ENCODE data around the gene PRSS53. TPM values are rescaled to one million over a fixed set of nuclear protein-coding genes. Genes with fewer than 3 reads are reported as not detected.
A peak's percentile ranks its signal among the peaks of the same experiment; 100 is the strongest.

The PRSS53 gene
- total RNA-seq, 6 donors from 2014 or later = 0.91 to 8.4 (median 3.0) TPM

GRCh38 chr16:31061126-31061812, 27.5 kb downstream of the PRSS53 start:
- no peaks in the 10 kb centered on the region for H3K27me3 ChIP-seq
- H3K4me3 ChIP-seq = no peak overlapping the region
- ATAC-seq (ENCODE audit: low FRiP score in 2 of 2) = peak in 1 of 2 donors; percentile 12
- WGBS, 2 donors = 93 to 97% methylated on average over 6 to 36 of the region's 42 CpGs
- no peaks in the 10 kb centered on the region for H3K9me3 ChIP-seq
- H3K36me3 ChIP-seq = peaks cover 8 to 45% (median 28%) of the 10 kb centered on the region in 4 donors
- peaks cover 9 to 20% (median 14%) of the 10 kb centered on the region in 4 donors for H3K4me1 ChIP-seq
- no peak overlapping the region for H3K27ac ChIP-seq
- TF ChIP-seq POLR2A (IDR thresholded peaks at IDR 0.05) = no peak
- TF ChIP-seq CTCF (IDR thresholded peaks at IDR 0.05) = no peak
- TF ChIP-seq EP300 (IDR thresholded peaks at IDR 0.05) = no peak
- no peak for TF ChIP-seq POLR2AphosphoS5 (IDR thresholded peaks at IDR 0.05)
- DNase-seq = no peak

- H3K4me3 ChIP-seq = no peak overlapping the region
- no peak for TF ChIP-seq POLR2A (IDR thresholded peaks at IDR 0.05)
- H3K4me1 ChIP-seq = no peaks in the 10 kb centered on the region
- no peaks in the 10 kb centered on the region for H3K27me3 ChIP-seq
- ATAC-seq (ENCODE audit: low FRiP score in 2 of 2) (no peak), DNase-seq (no peak)
- H3K36me3 ChIP-seq = peaks cover 0 to 13% (median under 1%) of the 10 kb centered on the region in 4 donors
- H3K27ac ChIP-seq = no peak overlapping the region
- 88 to 98% methylated on average over 4 of the region's 4 CpGs for WGBS, 2 donors
- H3K9me3 ChIP-seq = no peaks in the 10 kb centered on the region
Observed at GRCh38 chr16:31055613-31056012, 33.1 kb downstream of the PRSS53 start.

GRCh38 chr16:31052114-31052513, 36.6 kb downstream of the PRSS53 start:
- H3K27ac ChIP-seq = peak overlapping the region in 1 of 4 donors; percentile 31
- H3K4me3 ChIP-seq = no peak overlapping the region
- H3K9me3 ChIP-seq = no peaks in the 10 kb centered on the region
- DNase-seq (peak in 1 of 2 donors; percentile 57), ATAC-seq (ENCODE audit: low FRiP score in 2 of 2) (peak; percentile 62 to 95)
- WGBS, 2 donors = 60% methylated on average over 2 of the region's 2 CpGs
- no peaks in the 10 kb centered on the region for H3K27me3 ChIP-seq
- no peaks in the 10 kb centered on the region for H3K36me3 ChIP-seq
- no peaks in the 10 kb centered on the region for H3K4me1 ChIP-seq
- TF ChIP-seq EP300 (IDR thresholded peaks at IDR 0.05) = peak in 1 of 4 donors; percentile 15
- TF ChIP-seq POLR2A (IDR thresholded peaks at IDR 0.05) = no peak
- peak in 1 of 2 donors; percentile 27 for TF ChIP-seq POLR2AphosphoS5 (IDR thresholded peaks at IDR 0.05)

GRCh38 chr16:31050280-31051030, 38.3 kb downstream of the PRSS53 start:
- Histone ChIP-seq H3K4me1 (no peaks in the 10 kb centered on the region), H3K36me3 (no peaks in the 10 kb centered on the region), H3K9me3 (no peaks in the 10 kb centered on the region), H3K27me3 (no peaks in the 10 kb centered on the region), H3K4me3 (no peak overlapping the region), H3K27ac (no peak overlapping the region)
- no peak for TF ChIP-seq CTCF (IDR thresholded peaks at IDR 0.05)
- no peak for TF ChIP-seq EP300 (IDR thresholded peaks at IDR 0.05)
- TF ChIP-seq POLR2A (IDR thresholded peaks at IDR 0.05) = no peak
- no peak for TF ChIP-seq POLR2AphosphoS5 (IDR thresholded peaks at IDR 0.05)
- 76 to 85% methylated on average over 10 of the region's 10 CpGs for WGBS, 2 donors
- DNase-seq (no peak), ATAC-seq (ENCODE audit: low FRiP score in 2 of 2) (no peak)

- H3K4me1 ChIP-seq = no peaks in the 10 kb centered on the region
- H3K27ac ChIP-seq = no peak overlapping the region
- H3K36me3 ChIP-seq = peaks cover 9 to 42% (median 32%) of the 10 kb centered on the region in 4 donors
- WGBS, 2 donors = 92 to 95% methylated on average over 4 of the region's 4 CpGs
- DNase-seq (no peak), ATAC-seq (ENCODE audit: low FRiP score in 2 of 2) (no peak)
- TF ChIP-seq POLR2AphosphoS5 (IDR thresholded peaks at IDR 0.05) = no peak
- TF ChIP-seq EP300 (IDR thresholded peaks at IDR 0.05) = no peak
- TF ChIP-seq CTCF (IDR thresholded peaks at IDR 0.05) = no peak
- no peak for TF ChIP-seq POLR2A (IDR thresholded peaks at IDR 0.05)
- no peak overlapping the region for H3K4me3 ChIP-seq
- H3K27me3 ChIP-seq = no peaks in the 10 kb centered on the region
- no peaks in the 10 kb centered on the region for H3K9me3 ChIP-seq
Observed at GRCh38 chr16:31043898-31044481, 44.8 kb downstream of the PRSS53 start.

Measured in upper lobe of left lung (tissue), 6 donors.